Activated B cell treated with CpG ODN at 0.5 μM for 24 hours (primary cell): ENCODE data around the gene PITPNM2. TPM values are rescaled to one million over a fixed set of nuclear protein-coding genes. Genes with fewer than 3 reads are reported as not detected.
A peak's percentile ranks its signal among the peaks of the same experiment; 100 is the strongest.

Source experiments
- ATAC-seq: fragments of 200-7000 bp; cut with Tn5 transposase; one replicate; pipeline ENCODE4 v1.10.0; 2021; ENCODE audit warnings: low read depth, mild to moderate bottlenecking, moderate library complexity
- CTCF ChIA-PET: fragments of 350-600 bp; sonication (Branson Sonifier 250); formaldehyde crosslinking; loops from one replicate; lab custom pipeline; 2021; ENCODE audit warnings: antibody characterized with exemption; lab: Charles Lee
- POLR2A ChIA-PET: fragments of 350-600 bp; sonication (Branson Sonifier 250); formaldehyde crosslinking; loops from one replicate; lab custom pipeline; 2021; ENCODE audit warnings: antibody characterized with exemption; lab: Charles Lee
- DNase-seq: peaks from one replicate; pipeline ENCODE4 v3.0.0; 2022
- H3K27ac Mint-ChIP-seq: one replicate; pipeline ENCODE4 v1.8.0; 2020; ENCODE audit warnings: mixed read lengths
- H3K27me3 Mint-ChIP-seq: one replicate; pipeline ENCODE4 v1.8.0; 2021; ENCODE audit warnings: mixed read lengths
- H3K36me3 Mint-ChIP-seq: one replicate; pipeline ENCODE4 v1.8.0; 2021; ENCODE audit warnings: low read depth, mixed read lengths
- H3K4me1 Mint-ChIP-seq: one replicate; pipeline ENCODE4 v1.8.0; 2021; ENCODE audit warnings: mixed read lengths
- H3K4me3 Mint-ChIP-seq: one replicate; pipeline ENCODE4 v1.8.0; 2020; ENCODE audit warnings: mild to moderate bottlenecking, mixed read lengths
- H3K9me3 Mint-ChIP-seq: one replicate; pipeline ENCODE4 v1.8.0; 2020; ENCODE audit warnings: mixed read lengths
- intact Hi-C: fragments of 100-400 bp; cut with micrococcal nuclease; formaldehyde crosslinking; loops from one replicate; pipeline ENCODE4 v1.15.1; 2024
- total RNA-seq: library from RNA; stranded (reverse); gene quantifications from 2 replicates; pipeline ENCODE4 v1.2.3, GENCODE V29; 2022
- TF ChIP-seq, protein P1 (sequence below): fragments of 200-600 bp; IDR thresholded peaks from one replicate; pipeline ENCODE4 v1.8.0; 2022; ENCODE audit warnings: antibody characterized with exemption, mild to moderate bottlenecking

Gene PITPNM2
- total RNA-seq, 1 donor from 2014 or later, result 12.9 TPM

DNA sequence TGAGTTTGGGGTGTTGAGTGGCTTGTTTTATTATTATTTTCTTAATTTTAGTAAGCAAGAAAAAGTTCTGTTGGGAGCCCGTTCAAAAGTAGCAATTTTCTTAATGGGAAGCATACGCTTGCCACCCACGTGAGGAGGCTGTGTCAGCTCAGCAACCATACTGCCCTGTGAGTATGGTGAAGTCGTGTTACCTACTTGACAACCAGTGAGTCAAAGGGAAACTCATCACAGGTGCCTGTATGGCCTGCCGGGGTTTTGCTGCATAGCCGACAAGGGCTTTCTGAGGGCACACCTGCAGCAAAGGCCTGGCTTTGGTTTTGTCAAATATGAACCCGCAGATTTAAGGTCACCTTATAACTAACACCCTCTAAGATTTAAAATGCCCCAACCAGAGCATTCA, 31.1 kb downstream of the PITPNM2 start:
- peak overlapping the region; percentile 82 for H3K27ac Mint-ChIP-seq
- intact Hi-C loops, result loop anchor here (1.0 kb wide), 1 partner anchor 13 kb away; no protein-coding TSS in a partner anchor
- H3K4me1 Mint-ChIP-seq, result peaks cover 72% of the 10 kb centered on the region
- DNase-seq (peak; percentile 23), ATAC-seq (peak; percentile 74)
- no peaks in the 10 kb centered on the region for H3K9me3 Mint-ChIP-seq
- no peak overlapping the region for H3K4me3 Mint-ChIP-seq
- CTCF ChIA-PET, result interaction anchor here (0.7 to 1.4 kb wide), 2 partner anchors 15 to 76 kb away, joined by 3 to 6 read pairs; no protein-coding TSS in a partner anchor
- no peaks in the 10 kb centered on the region for H3K27me3 Mint-ChIP-seq
- H3K36me3 Mint-ChIP-seq, result no peaks in the 10 kb centered on the region
- POLR2A ChIA-PET, result interaction anchor here (0.6 to 2.1 kb wide), 8 partner anchors 12 to 113 kb away, joined by 3 to 16 read pairs (median 5); partner anchors contain the start of genes MPHOSPH9, MTRFR and PITPNM2
- TF ChIP-seq, protein P1, sequence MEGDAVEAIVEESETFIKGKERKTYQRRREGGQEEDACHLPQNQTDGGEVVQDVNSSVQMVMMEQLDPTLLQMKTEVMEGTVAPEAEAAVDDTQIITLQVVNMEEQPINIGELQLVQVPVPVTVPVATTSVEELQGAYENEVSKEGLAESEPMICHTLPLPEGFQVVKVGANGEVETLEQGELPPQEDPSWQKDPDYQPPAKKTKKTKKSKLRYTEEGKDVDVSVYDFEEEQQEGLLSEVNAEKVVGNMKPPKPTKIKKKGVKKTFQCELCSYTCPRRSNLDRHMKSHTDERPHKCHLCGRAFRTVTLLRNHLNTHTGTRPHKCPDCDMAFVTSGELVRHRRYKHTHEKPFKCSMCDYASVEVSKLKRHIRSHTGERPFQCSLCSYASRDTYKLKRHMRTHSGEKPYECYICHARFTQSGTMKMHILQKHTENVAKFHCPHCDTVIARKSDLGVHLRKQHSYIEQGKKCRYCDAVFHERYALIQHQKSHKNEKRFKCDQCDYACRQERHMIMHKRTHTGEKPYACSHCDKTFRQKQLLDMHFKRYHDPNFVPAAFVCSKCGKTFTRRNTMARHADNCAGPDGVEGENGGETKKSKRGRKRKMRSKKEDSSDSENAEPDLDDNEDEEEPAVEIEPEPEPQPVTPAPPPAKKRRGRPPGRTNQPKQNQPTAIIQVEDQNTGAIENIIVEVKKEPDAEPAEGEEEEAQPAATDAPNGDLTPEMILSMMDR, result no peak

DNA sequence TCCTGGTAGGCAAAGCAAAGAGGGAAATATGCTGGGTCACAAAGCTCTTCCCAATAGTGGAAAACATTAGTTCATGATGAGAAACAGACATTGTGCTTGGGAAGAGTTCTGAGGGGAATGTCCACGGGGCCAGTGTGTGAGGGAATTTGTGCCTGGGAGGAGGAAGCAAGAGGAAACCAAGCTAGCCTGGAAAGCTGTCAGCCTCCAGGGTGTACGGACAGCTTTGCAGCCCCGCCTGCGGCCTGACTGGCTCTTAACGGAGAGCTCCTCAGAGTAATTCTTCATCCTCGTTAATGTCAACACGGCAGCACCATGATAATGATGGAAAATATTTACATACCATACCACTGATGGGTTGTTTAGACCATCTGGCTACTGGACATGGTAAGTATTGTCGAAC, 32.4 kb downstream of the PITPNM2 start:
- DNase-seq (no peak), ATAC-seq (no peak)
- ChIA-PET POLR2A (interaction anchor here (0.5 to 1.5 kb wide), 3 partner anchors 25 to 1311 kb away, joined by 3 to 5 read pairs (median 4); partner anchors contain the start of gene PITPNM2), CTCF (interaction anchor here (1.4 kb wide), 1 partner anchor 75 kb away, joined by 6 read pairs; no protein-coding TSS in a partner anchor)
- intact Hi-C loops, result no loop called here
- no peaks in the 10 kb centered on the region for H3K27me3 Mint-ChIP-seq
- no peaks in the 10 kb centered on the region for H3K9me3 Mint-ChIP-seq
- H3K4me3 Mint-ChIP-seq, result no peak overlapping the region
- H3K4me1 Mint-ChIP-seq, result peaks cover 83% of the 10 kb centered on the region
- H3K27ac Mint-ChIP-seq, result peak overlapping the region; percentile 50
- no peaks in the 10 kb centered on the region for H3K36me3 Mint-ChIP-seq
- TF ChIP-seq, protein P1, result no peak

GRCh38 chr12:123115409-123116121, 35.3 kb downstream of the PITPNM2 start:
- TF ChIP-seq, protein P1, result no peak
- ATAC-seq (peak; percentile 70), DNase-seq (peak; percentile 32)
- no peaks in the 10 kb centered on the region for H3K27me3 Mint-ChIP-seq
- ChIA-PET POLR2A (interaction anchor here (0.7 to 2.3 kb wide), 9 partner anchors 9 to 117 kb away, joined by 3 to 15 read pairs (median 5); partner anchors contain the start of gene MPHOSPH9), CTCF (interaction anchor here (1.2 to 1.4 kb wide), 3 partner anchors 27 to 255 kb away, joined by 3 to 6 read pairs (median 3); no protein-coding TSS in a partner anchor)
- peak overlapping the region; percentile 29 for H3K4me3 Mint-ChIP-seq
- H3K4me1 Mint-ChIP-seq, result peaks cover 81% of the 10 kb centered on the region
- no peaks in the 10 kb centered on the region for H3K36me3 Mint-ChIP-seq
- peak overlapping the region; percentile 75 for H3K27ac Mint-ChIP-seq
- H3K9me3 Mint-ChIP-seq, result no peaks in the 10 kb centered on the region
- intact Hi-C loops, result loop anchor here (1.0 to 2.0 kb wide), 4 partner anchors 17 to 35 kb away; partner anchors contain the start of gene PITPNM2

DNA sequence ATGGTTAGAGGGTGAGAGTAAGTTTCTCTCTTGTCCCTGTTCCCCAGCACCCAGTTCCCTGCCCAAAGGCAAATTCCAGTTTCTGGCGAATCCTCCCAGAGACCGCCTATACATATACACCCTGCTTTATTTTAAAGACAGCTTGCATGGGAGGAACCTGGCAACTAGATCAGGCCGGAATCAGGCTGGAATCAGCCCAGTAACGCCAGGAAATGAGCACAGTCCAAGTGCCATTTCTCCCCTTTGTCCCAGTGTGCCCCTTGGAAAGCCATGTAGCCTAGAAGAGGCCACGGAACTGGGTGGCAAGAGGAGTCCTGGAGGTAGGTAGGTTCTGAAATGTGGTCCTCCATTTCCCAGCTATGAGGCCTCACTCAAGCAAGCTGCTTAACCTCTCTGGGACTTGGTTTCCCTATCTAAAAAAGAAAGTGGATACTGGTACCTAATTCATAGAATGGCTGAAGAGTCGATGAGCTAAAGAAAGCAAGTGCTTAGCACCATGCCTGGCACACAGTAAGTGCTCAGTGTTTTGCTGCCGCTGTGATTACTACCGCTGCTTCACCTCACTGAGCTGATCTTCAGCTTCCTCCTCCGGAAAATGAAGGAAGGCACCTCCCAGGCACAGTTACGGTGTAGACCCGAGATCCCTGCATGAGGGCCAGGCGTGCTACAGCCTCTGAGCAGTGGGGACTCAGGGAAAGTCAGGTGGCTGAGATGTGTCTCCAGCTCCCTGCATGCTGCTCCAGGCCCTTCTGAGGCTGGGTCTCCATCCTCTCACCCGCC, 36.4 kb downstream of the PITPNM2 start:
- Mint-ChIP-seq H3K9me3 (no peaks in the 10 kb centered on the region), H3K4me1 (peaks cover 70% of the 10 kb centered on the region), H3K27ac (peak overlapping the region; percentile 75), H3K36me3 (peaks cover 2% of the 10 kb centered on the region), H3K27me3 (no peaks in the 10 kb centered on the region), H3K4me3 (peak overlapping the region; percentile 29)
- ATAC-seq (no peak), DNase-seq (no peak)
- ChIA-PET CTCF (interaction anchor here (0.7 to 1.4 kb wide), 4 partner anchors 26 to 254 kb away, joined by 3 to 6 read pairs (median 3); no protein-coding TSS in a partner anchor), POLR2A (interaction anchor here (0.6 to 2.3 kb wide), 10 partner anchors 8 to 118 kb away, joined by 3 to 15 read pairs (median 4); partner anchors contain the start of genes MPHOSPH9 and MTRFR)
- intact Hi-C loops, result loop anchor here (1.0 to 2.0 kb wide), 4 partner anchors 18 to 36 kb away; partner anchors contain the start of gene PITPNM2
- TF ChIP-seq, protein P1, result no peak
